NCI-H345 (cell line): ENCODE measurements around the gene CTAG1A.
A peak's percentile ranks its signal among the peaks of the same experiment; 100 is the strongest.
"Not testable (repeated sequence)": the region's sequence is repeated elsewhere in the genome, so short reads cannot be mapped to it uniquely, and the experiment has no call there.

Experiments
- DNase-seq: peaks from one replicate; lab custom pipeline; 2025; lab: John Stamatoyannopoulos, UW

Gene CTAG1A

DNA sequence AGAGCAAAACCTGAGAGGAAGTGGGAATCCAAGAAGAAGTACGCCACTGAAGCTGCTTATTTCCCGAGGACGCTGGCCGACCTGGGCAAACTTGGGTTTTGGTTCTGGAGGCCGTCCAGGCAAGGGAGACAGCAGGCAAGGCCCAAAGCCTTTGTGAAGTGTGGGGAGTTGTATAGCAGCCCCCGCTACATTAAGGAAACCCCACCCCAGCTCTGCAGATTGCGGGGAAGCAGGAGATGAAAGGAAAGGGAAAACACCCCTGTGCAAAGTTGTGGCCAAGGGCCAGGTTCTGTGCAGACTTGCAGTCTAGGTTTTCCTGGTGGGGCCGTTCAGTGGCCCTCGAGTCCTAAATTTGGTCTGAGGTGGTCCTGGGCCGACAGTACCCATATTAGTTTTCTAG is 11.9 kb upstream of the CTAG1A start:
- DNase-seq = not testable (repeated sequence)

DNA sequence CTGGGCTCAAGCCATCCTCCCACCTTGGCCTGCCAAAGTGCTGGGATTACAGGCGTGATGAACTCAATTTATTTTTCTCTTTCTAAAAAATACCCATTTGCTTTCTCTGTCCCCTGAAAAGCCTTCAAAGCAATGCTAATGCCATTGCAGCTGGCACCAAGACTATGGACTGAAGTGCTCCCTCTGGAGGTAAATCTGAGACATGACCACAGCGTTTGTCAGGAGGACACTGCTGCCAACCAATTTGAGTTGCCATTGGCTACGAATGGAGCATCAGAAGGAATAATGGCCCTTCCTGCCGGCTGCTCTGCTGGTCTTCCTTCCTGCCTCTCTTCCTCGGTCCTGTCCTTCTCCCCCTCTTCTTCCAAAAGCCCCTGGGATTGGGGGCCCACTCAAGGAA is 9.9 kb upstream of the CTAG1A start:
- not testable (repeated sequence) for DNase-seq

DNA sequence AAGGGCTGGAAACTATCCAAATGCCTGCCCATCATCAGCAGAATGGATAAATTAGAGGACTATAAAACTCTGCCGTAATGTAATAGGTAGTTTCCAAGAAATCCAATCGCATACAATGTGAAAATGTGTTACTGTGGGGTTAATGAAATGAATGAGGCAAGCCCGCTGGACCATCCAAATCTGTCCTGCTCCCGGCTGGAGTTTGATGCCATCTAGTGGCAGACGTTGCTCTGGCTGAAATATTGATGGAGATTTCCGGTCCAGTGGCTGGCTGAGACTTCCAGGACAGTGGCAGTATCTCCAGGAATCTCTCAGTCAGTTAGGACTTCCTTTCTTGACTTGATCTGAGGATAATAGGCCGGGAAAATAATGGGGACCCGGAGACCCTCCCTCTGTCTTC is 1.9 kb upstream of the CTAG1A start:
- DNase-seq = not testable (repeated sequence)

DNA sequence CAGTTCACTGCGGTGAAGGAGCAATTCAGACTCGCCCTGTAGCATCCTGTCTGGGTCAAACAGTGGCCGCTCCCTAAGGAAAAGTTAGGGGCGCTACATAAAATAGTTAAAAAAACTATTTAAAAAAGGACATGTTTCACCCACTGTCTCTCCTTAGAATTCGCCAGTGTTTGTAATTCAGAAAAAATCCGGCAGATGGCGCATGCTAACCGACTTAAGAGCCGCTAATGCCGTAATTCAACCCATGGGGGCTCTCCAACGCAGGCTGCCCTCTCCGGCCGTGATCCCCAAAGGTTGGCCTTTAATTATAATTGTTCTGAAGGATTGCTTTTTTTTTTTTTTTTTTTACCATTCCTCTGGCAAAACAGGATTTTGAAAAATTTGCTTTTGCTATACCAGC is 5.5 kb downstream of the CTAG1A start:
- DNase-seq = not testable (repeated sequence)

DNA sequence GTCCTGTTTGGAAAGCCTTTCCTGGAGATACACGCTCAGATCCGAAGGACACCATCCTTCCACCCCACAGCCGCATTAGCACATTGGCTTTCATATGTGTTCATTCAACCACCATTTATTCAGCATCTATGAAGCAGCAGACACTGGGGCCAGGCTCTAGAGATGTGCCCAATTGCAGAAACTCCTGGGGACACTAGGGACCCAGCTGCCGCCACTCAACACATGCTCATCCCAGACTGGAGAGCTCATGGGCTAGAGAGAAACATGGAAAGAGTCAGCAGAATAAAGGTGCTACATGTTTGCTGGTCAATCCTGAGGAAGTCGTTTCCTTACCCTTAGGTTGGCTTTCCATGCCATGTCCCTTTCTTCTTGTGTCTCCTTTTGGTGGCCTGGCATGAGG is 7.6 kb downstream of the CTAG1A start:
- DNase-seq = no peak

DNA sequence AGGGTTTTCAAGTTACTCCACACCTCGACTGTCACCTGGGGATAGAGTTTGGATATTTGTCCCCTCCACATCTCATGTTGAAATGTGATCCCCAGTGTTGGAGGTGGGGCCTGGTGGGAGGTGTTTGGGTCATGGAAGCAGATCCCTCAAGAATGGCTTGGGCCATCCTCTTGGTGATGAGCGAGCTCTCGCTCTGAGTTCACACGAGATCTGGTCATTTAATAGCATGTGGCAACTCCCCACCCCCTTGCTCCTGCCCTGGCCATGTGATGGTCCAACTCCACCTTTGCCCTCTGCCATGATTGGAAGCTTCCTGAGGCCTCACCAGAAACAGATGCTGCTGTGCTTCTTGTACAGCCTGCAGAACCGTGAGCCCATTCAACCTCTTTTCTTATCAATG is 8.3 kb downstream of the CTAG1A start:
- DNase-seq = no peak

DNA sequence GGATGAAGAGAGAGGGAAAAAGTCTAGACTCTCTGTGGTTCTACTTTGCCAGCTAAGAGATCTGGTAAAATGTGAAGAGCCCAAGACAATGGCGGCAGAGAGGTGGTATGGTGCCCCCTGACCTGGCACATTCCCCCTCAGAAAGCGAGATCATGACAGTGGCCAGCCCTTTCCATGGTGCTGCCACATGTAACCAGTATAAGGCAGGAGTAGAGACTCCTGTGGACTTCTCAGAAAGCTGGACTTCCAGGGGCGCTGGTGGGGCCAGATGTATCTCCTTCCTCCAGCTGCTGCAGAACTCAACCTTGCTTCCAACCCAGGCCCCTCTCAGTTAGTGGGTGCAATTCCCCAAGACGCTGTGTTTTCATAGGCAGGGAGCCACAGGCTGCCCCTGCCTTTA is 9.6 kb downstream of the CTAG1A start:
- no peak for DNase-seq

- DNase-seq = no peak
Measured at GRCh38 chrX:154595559-154596249, 10.8 kb downstream of the CTAG1A start.

DNA sequence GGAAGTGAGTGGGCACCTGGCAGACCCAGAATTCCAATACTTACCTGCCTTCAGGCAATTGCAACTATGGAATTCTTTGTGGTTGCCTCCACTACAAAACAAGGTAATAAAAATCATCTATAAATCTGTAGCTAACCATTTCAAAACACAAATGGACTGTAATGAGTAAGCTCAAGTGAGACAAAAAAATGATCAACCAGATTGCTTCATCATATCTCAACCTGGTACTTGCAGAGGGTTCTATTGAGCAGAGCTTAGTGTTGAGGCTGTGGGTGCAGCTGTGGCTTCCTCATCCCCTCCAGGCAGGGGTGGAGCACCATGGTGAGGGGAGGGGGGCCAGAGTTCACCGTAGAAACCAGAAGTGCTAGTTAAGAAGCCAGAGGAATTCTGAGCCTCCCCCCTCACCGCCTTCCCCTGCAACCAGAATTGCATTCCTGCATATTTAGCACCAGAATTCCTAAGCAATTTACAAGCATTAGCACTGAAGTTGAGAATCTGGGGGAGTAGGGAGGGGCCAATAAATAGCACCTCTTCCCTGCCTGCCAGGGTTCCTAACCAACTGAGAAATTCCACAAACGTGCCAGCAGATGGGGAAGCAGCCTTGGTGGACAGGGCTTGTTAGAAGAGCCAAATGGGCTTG is 11.5 kb downstream of the CTAG1A start:
- no peak for DNase-seq

DNA sequence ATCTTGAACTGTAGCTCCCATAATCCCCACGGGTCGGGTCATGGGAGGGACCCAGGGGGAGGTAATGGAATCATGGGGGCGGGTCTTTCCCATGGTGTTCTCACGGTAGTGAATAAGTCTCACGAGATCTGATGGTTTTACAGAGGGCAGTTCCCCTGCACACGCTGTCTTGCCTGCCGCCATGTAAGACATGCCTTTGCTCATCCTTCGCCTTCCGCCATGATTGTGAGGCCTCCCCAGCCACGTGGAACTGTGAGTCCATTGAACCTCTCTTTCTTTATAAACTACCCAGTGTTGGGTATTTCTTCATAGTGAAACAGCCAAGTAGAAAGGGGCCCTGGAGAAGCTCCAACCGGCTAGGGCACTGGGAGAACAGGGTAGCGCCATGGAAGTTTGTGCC is 12.3 kb downstream of the CTAG1A start:
- DNase-seq = no peak

DNA sequence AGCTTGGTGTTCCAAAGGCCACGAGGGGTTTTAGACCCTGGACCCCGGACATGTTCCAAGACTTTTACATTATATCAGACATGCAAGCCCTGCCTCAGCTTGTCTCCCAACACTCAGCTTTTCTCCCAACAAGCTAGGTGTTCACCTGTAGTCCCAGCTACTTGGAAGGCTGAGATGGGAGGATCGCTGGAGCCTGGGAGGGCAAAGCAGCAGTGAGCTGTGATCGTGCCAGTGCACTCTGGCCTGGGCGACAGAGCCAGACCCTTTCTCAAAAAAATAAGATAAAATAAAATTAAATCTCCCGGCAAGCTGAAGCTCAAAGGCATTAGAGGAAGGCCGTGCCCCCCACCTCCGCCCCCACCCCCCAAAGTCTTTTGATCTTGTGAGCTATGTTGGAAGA is 13.7 kb downstream of the CTAG1A start:
- no peak for DNase-seq

DNA sequence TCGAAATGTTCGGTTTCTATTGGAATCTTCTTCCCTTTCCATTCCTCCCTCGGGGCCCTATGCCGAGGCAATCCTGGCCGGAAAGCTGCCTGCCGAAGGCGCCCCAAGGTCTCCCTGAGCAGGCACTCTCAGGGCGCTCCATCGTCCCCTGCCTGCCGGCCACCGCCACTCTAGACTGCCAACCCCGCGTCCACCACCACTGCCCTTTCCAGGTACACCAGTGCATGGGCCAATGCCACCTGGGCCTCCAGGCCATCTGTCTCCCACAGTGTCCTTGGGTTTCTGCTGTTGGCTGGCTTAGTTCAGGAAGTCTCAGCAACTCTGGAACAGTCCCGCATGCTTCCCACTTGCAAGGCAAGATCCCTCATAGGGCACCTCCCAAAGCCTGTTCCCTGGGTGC is 14.6 kb downstream of the CTAG1A start:
- no peak for DNase-seq

DNA sequence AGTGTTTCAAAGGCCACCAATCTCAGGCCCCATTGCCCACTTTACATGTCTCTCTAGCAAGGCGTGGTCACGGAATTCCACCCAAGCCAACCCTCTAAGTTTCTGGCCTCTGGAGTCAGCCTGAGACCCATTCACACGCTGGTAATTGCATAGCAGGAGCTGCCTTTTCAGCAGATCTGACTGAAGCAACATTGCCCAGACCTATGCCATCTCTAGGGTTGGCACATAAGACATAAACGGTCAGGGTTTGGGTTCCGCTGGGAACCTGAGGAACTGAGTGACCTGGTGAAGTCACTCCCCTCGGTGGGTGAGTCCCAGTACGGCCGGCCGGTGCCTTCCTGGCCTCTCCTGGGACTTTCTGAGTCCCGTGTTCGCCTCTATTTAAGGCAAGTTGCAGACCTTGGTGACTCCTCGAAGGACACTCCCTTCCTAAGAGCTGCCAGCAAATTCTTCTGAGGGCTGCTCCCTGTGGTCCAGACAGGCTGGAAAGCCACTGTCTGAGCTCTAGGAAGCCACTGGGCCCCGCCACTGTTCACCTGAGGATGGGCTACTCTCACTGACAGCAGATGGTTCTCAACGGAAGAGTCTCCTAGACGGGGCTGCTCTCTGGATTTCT is 15.9 kb downstream of the CTAG1A start:
- no peak for DNase-seq

- no peak for DNase-seq
Measured at GRCh38 chrX:154602226-154602625, 17.3 kb downstream of the CTAG1A start.

DNA sequence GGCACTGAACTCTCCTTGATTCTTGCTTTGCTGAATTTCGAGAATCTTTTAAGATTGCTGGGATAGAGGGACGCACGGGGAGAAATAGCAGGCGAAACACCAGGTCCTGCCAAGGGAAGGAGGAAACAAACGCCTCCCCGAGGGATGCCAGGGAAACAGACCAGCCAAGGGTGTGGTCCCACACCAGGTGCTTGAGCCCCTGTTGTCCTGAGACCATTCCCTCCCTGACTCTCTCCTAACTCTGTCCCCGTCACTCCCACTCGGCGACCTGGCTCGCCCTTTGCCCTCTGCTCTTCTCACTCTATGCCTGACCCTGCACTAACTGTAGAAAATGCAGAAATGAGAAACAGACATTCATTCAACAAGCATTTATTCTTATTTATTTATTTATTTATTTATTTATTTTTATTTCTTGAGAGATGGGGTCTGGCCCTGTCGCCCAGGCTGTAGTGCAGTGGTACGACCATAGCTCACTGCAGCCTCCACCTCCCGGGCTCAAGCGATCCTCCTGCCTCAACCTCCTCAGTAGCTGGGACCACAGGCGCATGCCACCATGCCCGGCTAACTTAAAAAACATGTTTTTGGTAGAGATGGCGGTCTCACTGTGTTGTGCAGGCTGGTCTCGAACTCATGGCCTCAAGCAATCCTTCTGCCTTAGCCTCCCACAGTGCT is 18.0 kb downstream of the CTAG1A start:
- DNase-seq = no peak

- peak; percentile 3 for DNase-seq
Measured at GRCh38 chrX:154603438-154604430, 18.8 kb downstream of the CTAG1A start.

DNA sequence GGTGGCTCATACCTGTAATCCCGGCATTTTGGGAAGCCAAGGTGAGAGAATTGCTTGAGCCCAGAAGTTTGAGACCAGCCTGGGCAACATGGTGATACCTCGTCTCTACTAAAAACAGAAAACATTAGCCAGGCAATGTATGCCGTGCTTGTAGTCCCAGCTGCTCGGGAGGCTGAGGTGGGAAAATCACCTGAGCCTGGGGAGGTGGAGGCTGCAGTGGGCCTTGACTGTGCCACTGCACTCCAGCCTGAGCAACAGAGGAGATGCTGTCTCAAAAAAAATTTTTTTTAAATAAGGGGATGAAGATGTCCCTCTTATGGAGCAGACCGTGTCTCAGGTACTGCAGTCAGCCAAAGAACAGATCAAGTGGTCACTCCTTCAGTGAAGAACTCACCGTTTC is 20.6 kb downstream of the CTAG1A start:
- DNase-seq = no peak

- DNase-seq = peak; percentile 91
Measured at GRCh38 chrX:154607370-154607769, 22.4 kb downstream of the CTAG1A start.

DNA sequence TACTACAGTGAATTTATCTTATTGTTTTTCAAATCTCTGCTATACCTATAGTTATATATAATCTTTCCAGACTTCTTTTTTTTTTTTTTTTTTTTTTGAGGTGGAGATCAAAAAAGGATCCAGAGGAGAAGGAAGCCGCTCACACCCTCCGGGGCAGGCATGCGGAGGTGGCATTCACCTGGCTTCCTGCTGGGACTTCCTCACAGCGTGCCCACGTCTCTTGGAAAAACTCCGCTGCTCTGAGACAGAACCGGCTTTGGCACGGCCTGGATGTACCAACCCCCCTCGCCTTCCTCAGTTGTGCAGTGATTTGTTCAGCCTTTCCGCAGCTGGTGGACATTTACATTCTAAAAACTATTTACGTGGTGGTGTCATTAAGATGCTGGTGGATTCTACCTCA is 23.0 kb downstream of the CTAG1A start:
- not testable (repeated sequence) for DNase-seq

- not testable (repeated sequence) for DNase-seq
Measured at GRCh38 chrX:154608823-154609222, 23.9 kb downstream of the CTAG1A start.

DNA sequence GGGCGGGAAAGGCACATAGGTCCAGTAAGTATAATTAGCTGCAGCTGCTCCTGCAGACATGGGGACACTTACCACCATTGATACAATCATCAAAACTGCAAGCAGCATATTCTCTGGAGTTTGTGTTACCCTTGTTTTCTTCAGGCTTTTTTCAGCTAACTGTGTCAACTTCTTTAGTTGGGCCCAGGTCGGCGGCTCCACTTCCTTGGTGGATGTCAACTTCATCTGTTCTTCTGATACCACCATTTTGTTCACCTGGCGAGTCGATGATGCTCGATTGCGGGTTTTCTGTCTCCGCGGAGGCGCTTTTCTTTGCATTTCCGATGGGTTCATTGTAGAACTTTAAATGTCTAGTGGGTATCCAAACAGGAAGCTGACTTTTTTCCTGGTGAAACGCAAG is 26.2 kb downstream of the CTAG1A start:
- DNase-seq = not testable (repeated sequence)

- not testable (repeated sequence) for DNase-seq
Measured at GRCh38 chrX:154613586-154613985, 28.7 kb downstream of the CTAG1A start.
